K562 (cell line): Measurements from ENCODE around the gene USH2A. TPM values are rescaled to one million over a fixed set of nuclear protein-coding genes. Genes with fewer than 3 reads are reported as not detected.

Experiments used
- ATAC-seq: fragments of 200-7000 bp; cut with Tn5 transposase; 3 replicates; pipeline ENCODE4 v1.9.1; 2020; ENCODE audit warnings: moderate library complexity
- BruUV-seq: library from RNA; stranded (reverse); fragments of 400-500 nt; replicated peaks from 2 replicates; lab custom pipeline; 2021; lab: Mats Ljungman, UMichigan
- CTCF ChIA-PET: fragments of 300-600 bp; formaldehyde crosslinking; extraction: SDS; loops from one replicate; lab custom pipeline; 2021; ENCODE audit warnings: low intra/inter-chr PET ratio; lab: Yijun Ruan, JAX
- POLR2A ChIA-PET: fragments of 300-600, 350-650 bp; sonication (Branson Sonifier 250); formaldehyde crosslinking; extraction: SDS; loops from one replicate; lab custom pipeline; 2021; ENCODE audit warnings: antibody characterized with exemption, inconsistent platforms; lab: Yijun Ruan, JAX
- DNase-seq, 4 experiments: peaks; one replicate each; pipeline versions ENCODE4 v3.0.0 to v3.0.0-alpha.2; 2011 to 2018; ENCODE audit warnings: low spot score in 3 of 4, mixed read lengths in 3 of 4; ENCODE audit errors: extremely low read depth in 1 of 4
- FAIRE-seq: peaks from 2 replicates; lab custom pipeline; 2011; peaks lifted over from hg19 to GRCh38; lab: Jason Lieb, UNC
- H2AFZ ChIP-seq: 2 replicates; pipeline ENCODE4 v1.6.0; 2011; ENCODE audit warnings: low read depth, low read length, control low read depth, inconsistent platforms
- H3K27ac ChIP-seq: fragments of 200-600 bp; 3 replicates; pipeline ENCODE4 v1.8.0; 2011; ENCODE audit warnings: low read depth, mild to moderate bottlenecking, control low read depth, inconsistent platforms, low read length, moderate library complexity, mixed read lengths; ENCODE audit errors: extremely low read depth
- H3K27me3 ChIP-seq, 2 experiments: fragments of 300-600 bp in 1 of 2; 2 replicates in 1 of 2; 3 replicates in 1 of 2; pipeline versions ENCODE4 v1.6.0 to v1.8.0; 2011; ENCODE audit warnings: inconsistent platforms in 2 of 2, low read length in 2 of 2, mild to moderate bottlenecking in 1 of 2, mixed read lengths in 1 of 2, moderate library complexity in 1 of 2; ENCODE audit not compliant: control insufficient read depth in 2 of 2, insufficient read depth in 2 of 2
- H3K36me3 ChIP-seq: fragments of 300-600 bp; 3 replicates; pipeline ENCODE4 v1.8.0; 2011; ENCODE audit warnings: mild to moderate bottlenecking, low read length, inconsistent platforms; ENCODE audit not compliant: control insufficient read depth, insufficient read depth
- H3K4me1 ChIP-seq, 2 experiments: fragments of 200-600 bp in 1 of 2; replicated peaks in 1 of 2; 2 replicates in 1 of 2; 3 replicates in 1 of 2; pipeline versions ENCODE4 v1.5.1 to v1.8.0; 2011; ENCODE audit warnings: inconsistent platforms in 2 of 2, low read length in 2 of 2, mild to moderate bottlenecking in 1 of 2, mixed read lengths in 1 of 2, moderate library complexity in 1 of 2; ENCODE audit not compliant: control insufficient read depth in 2 of 2, insufficient read depth in 2 of 2
- H3K4me2 ChIP-seq: 2 replicates; pipeline ENCODE4 v1.6.1; 2011; ENCODE audit warnings: low read length, control low read depth, inconsistent platforms, mixed read lengths; ENCODE audit not compliant: insufficient read depth
- H3K4me3 ChIP-seq: fragments of 200-600 bp; sonication (generic), shearing (Covaris generic); 2 replicates; pipeline ENCODE4 v1.5.1; 2016; ENCODE audit warnings: control low read depth, inconsistent platforms
- H3K79me2 ChIP-seq: fragments of 200-600 bp; 3 replicates; pipeline ENCODE4 v1.8.0; 2011; ENCODE audit warnings: low read length, inconsistent platforms; ENCODE audit not compliant: control insufficient read depth, insufficient read depth
- H3K9ac ChIP-seq, 2 experiments: 2 replicates each; pipeline versions ENCODE4 v1.6.0 to v1.6.1; 2011; ENCODE audit warnings: low read depth in 2 of 2, low read length in 2 of 2, control low read depth in 1 of 2, inconsistent platforms in 1 of 2, mild to moderate bottlenecking in 1 of 2, mixed read lengths in 1 of 2; ENCODE audit not compliant: insufficient read depth in 1 of 2
- H3K9me1 ChIP-seq: one replicate; pipeline ENCODE4 v1.6.0; 2011; ENCODE audit warnings: inconsistent platforms, mild to moderate bottlenecking, low read length, moderate library complexity; ENCODE audit not compliant: control insufficient read depth, insufficient read depth
- H3K9me3 ChIP-seq: replicated peaks from 2 replicates; pipeline ENCODE4 v1.5.1; 2011; ENCODE audit warnings: low read depth, low read length, inconsistent platforms; ENCODE audit not compliant: control insufficient read depth, insufficient read depth
- H4K20me1 ChIP-seq: replicated peaks from 2 replicates; pipeline ENCODE4 v1.6.1; 2011; ENCODE audit warnings: low read length, inconsistent platforms, mixed read lengths; ENCODE audit not compliant: control insufficient read depth, insufficient read depth
- CSDE1 ChIP-seq, 2 experiments: fragments of 450-650 bp; IDR thresholded peaks; 2 replicates each; pipeline ENCODE4 v1.6.1; 2016; ENCODE audit warnings: mild to moderate bottlenecking in 1 of 2
- E2F1 ChIP-seq: sonication (generic); formaldehyde crosslinking; IDR thresholded peaks from 2 replicates; pipeline ENCODE4 v1.8.1; 2023; ENCODE audit warnings: mild to moderate bottlenecking, missing genetic modification reagents, moderate library complexity
- ETV6 ChIP-seq, 3 experiments: fragments of 150-350 bp in 1 of 3; sonication (generic) in 1 of 3; formaldehyde crosslinking in 1 of 3; IDR thresholded peaks; 2 replicates each; pipeline versions ENCODE4 v1.6.1 to v1.8.0; 2014 to 2022; ENCODE audit warnings: borderline replicate concordance in 2 of 3, low read depth in 2 of 3, antibody characterized with exemption in 1 of 3, low read length in 1 of 3, mild to moderate bottlenecking in 1 of 3, missing genetic modification reagents in 1 of 3
- MAFF ChIP-seq: IDR thresholded peaks from 2 replicates; pipeline ENCODE4 v1.6.1; 2012; ENCODE audit warnings: low read length, improper control_type of control experiment
- MAFG ChIP-seq: fragments of 450-650 bp; conservative IDR thresholded peaks from 2 replicates; pipeline ENCODE4 v1.6.1; 2016; ENCODE audit warnings: missing genetic modification characterization, missing compliant biosample characterization
- PCBP1 ChIP-seq: fragments of 200-400 bp; formaldehyde crosslinking; IDR thresholded peaks from 2 replicates; pipeline ENCODE4 v1.6.1; 2018; ENCODE audit warnings: mild to moderate bottlenecking, low read depth, low read length; ENCODE audit not compliant: poor library complexity, severe bottlenecking
- ZNF282 ChIP-seq: sonication (generic); formaldehyde crosslinking; IDR thresholded peaks from 2 replicates; pipeline ENCODE4 v1.8.1; 2023; ENCODE audit warnings: missing genetic modification reagents
- ZNF316 ChIP-seq: fragments of 450-650 bp; IDR thresholded peaks from 2 replicates; pipeline ENCODE4 v1.6.1; 2016
- ZNF324 ChIP-seq: fragments of 250-450 bp; sonication (Bioruptor Pico); IDR thresholded peaks from 2 replicates; pipeline ENCODE4 v1.4.0; 2020; ENCODE audit warnings: mild to moderate bottlenecking
- WGBS: fragments of 100-300 bp; shearing (Covaris generic); methylation state at CpG from one replicate; pipeline ENCODE4 v1.1.6; 2016; ENCODE audit warnings: low coverage, mixed read lengths; ENCODE audit not compliant: insufficient coverage; ENCODE audit errors: missing lambda C conversion rate; 5-methylcytosine and 5-hydroxymethylcytosine counted together
- in situ Hi-C: fragments of 300-500 bp; cut with MboI; formaldehyde crosslinking; loops from 4 replicates; pipeline ENCODE4 v1.15.0; 2018; ENCODE audit warnings: inconsistent platforms, mixed read lengths
- intact Hi-C: fragments of 100-400 bp; cut with micrococcal nuclease; formaldehyde crosslinking; loops from 2 replicates; pipeline ENCODE4 v1.14.2; 2022
- polyA plus RNA-seq, 8 experiments: library from polyadenylated mRNA; depleted of rRNA in 4 of 8; stranded (reverse) in 5 of 8; unstranded in 3 of 8; fragments of >200 nt; fragmentation: Nextera tagmentation in 2 of 8; fragmentation: Illumina TruSeq in 1 of 8; extraction: Ambion mirVana in 2 of 8; extraction: Trizol in 1 of 8; gene quantifications; 2 replicates each; pipeline versions ENCODE4 v1.2.1 to v1.2.3, GENCODE V29; 2011 to 2014; ENCODE audit warnings: inconsistent platforms in 1 of 8, missing spikeins in 1 of 8
- total RNA-seq, 7 experiments: library from RNA; depleted of rRNA in 6 of 7; stranded (reverse); fragments of >200 nt in 6 of 7; fragmentation: Illumina TruSeq in 2 of 7; extraction: Trizol in 2 of 7; gene quantifications; 2 replicates each; pipeline versions ENCODE4 v1.2.1 to v1.2.3, GENCODE V29; 2011 to 2021; ENCODE audit warnings: low replicate concordance in 1 of 7

Gene USH2A
- total and polyA plus RNA-seq, 9 of the 15 experiments (the other 6 are each of a cell fraction or from before 2014, with no cell fraction given), result under 0.01 TPM; not detected in 7

GRCh38 chr1:215899901-215900300 is 523.3 kb downstream of the USH2A start (continued):
- TF ChIP-seq ETV6 (IDR thresholded peaks at IDR 0.05; ENCODE audit: borderline replicate concordance in 1 of 2, low read depth in 2 of 2, low read length in 1 of 2), result no peak
- no peak for TF ChIP-seq ETV6 (CRISPR knock-in tag; IDR thresholded peaks at IDR 0.05; ENCODE audit: borderline replicate concordance)
- no peak for TF ChIP-seq E2F1 (CRISPR knock-in tag)
- no peak for TF ChIP-seq PCBP1

GRCh38 chr1:215895893-215896292 is 527.4 kb downstream of the USH2A start:
- Histone ChIP-seq H3K79me2 (no peaks in the 10 kb centered on the region), H3K4me3 (no peak overlapping the region), H3K9ac (no peak overlapping the region), H3K27ac (no peak overlapping the region), H4K20me1 (no peaks in the 10 kb centered on the region), H3K9me3 (no peaks in the 10 kb centered on the region; the same call in 1 of the 2 replicates), H3K9me1 (no peaks in the 10 kb centered on the region), H2AFZ (no peak overlapping the region), H3K4me1 (no peaks in the 10 kb centered on the region), H3K36me3 (no peaks in the 10 kb centered on the region), H3K4me2 (no peak overlapping the region), H3K27me3 (no peaks in the 10 kb centered on the region)
- intact Hi-C loops, result no loop called here
- DNase-seq (no peak), FAIRE-seq (no peak), ATAC-seq (no peak)
- in situ Hi-C loops, result no loop called here
- BruUV-seq, result no TSS peak
- ChIA-PET POLR2A (no interaction called here), CTCF (no interaction called here)
- WGBS, result 2% methylated on average over 3 of the region's 3 CpGs
- TF ChIP-seq CSDE1 (IDR thresholded peaks at IDR 0.05), result no peak
- TF ChIP-seq ZNF316, result peak; percentile 62
- peak; percentile 44; the same call in 1 of the 2 replicates for TF ChIP-seq MAFF
- peak; percentile 42 for TF ChIP-seq MAFG
- TF ChIP-seq ZNF324 (CRISPR knock-in tag), result no peak
- no peak for TF ChIP-seq ZNF282 (CRISPR knock-in tag)
